NB4 (cell line): ENCODE measurements around the gene ART4.

Experiments
- CTCF ChIP-seq: IDR thresholded peaks from one replicate; pipeline ENCODE4 v1.5.1; 2012; ENCODE audit warnings: low read depth, low read length
- MAX ChIP-seq: IDR thresholded peaks from 2 replicates; pipeline ENCODE4 v1.6.1; 2011; ENCODE audit warnings: low read depth, low read length
- POLR2A ChIP-seq: IDR thresholded peaks from 2 replicates; pipeline ENCODE4 v1.6.1; 2011; ENCODE audit warnings: mild to moderate bottlenecking; ENCODE audit not compliant: insufficient read length; ENCODE audit errors: extremely low read depth

- no peak for TF ChIP-seq POLR2A
- no peak for TF ChIP-seq MAX
- no peak for TF ChIP-seq CTCF
Observed at GRCh38 chr12:14828892-14829291, 14.4 kb downstream of the ART4 start.
